Ovary (tissue), 9 donors: ENCODE measurements around the gene SFN. TPM values are rescaled to one million over a fixed set of nuclear protein-coding genes. Genes with fewer than 3 reads are reported as not detected.
"Not testable (repeated sequence)": the region's sequence is repeated elsewhere in the genome, so short reads cannot be mapped to it uniquely, and the experiment has no call there.

ENCODE experiments used
- DNase-seq, 5 donors: peaks; one replicate each; pipeline ENCODE4 v3.0.0-alpha.2; 2019 to 2020
- H3K27ac ChIP-seq, 2 donors: fragments of 200-600 bp; one replicate each; pipeline versions ENCODE4 v1.5.1 to v1.8.0; 2019 to 2022
- H3K27me3 ChIP-seq: fragments of 200-600 bp; one replicate; pipeline ENCODE4 v1.8.0; 2022
- H3K36me3 ChIP-seq: fragments of 200-600 bp; sonication (generic); one replicate; pipeline ENCODE4 v1.5.1; 2019
- H3K4me1 ChIP-seq: one replicate; pipeline ENCODE4 v1.8.1; 2013; ENCODE audit warnings: mild to moderate bottlenecking, moderate library complexity; ENCODE audit not compliant: insufficient read depth
- H3K4me3 ChIP-seq: fragments of 200-600 bp; sonication (generic); one replicate; pipeline ENCODE4 v1.5.1; 2017
- H3K9me3 ChIP-seq, 2 donors: fragments of 200-600 bp in 1 of 2; sonication (generic) in 1 of 2; one replicate each; pipeline versions ENCODE4 v1.5.1 to v1.8.1; 2013 to 2019; ENCODE audit warnings: mild to moderate bottlenecking in 1 of 2, moderate library complexity in 1 of 2
- EP300 ChIP-seq: sonication (generic); formaldehyde crosslinking; IDR thresholded peaks from one replicate; pipeline ENCODE4 v1.6.1; 2017; ENCODE audit warnings: antibody characterized with exemption
- POLR2A ChIP-seq: fragments of 450-650 bp; IDR thresholded peaks from one replicate; pipeline ENCODE4 v1.6.1; 2017; ENCODE audit warnings: antibody characterized with exemption, mild to moderate bottlenecking, moderate library complexity
- WGBS, 3 donors: extraction: QIAGEN DNeasy Blood & Tissue Kit in 1 of 3; methylation state at CpG; one replicate each; pipeline versions ENCODE4 v1.1.5 to v1.1.7; 2013 to 2017; 5-methylcytosine and 5-hydroxymethylcytosine counted together
- intact Hi-C, 4 donors: fragments of 100-400 bp; cut with DNase I; formaldehyde crosslinking; loops; one replicate each; pipeline versions ENCODE4 v1.11.0 to v1.15.1; 2022 to 2023
- polyA plus RNA-seq, 2 donors: library from polyadenylated mRNA; stranded (reverse); fragments of 200-250 nt in 1 of 2; fragments of 350-450 nt in 1 of 2; fragmentation: Illumina TruSeq in 1 of 2; extraction: RNeasy Lipid Tissue Mini Kit (QIAGEN cat#74804) in 1 of 2; gene quantifications; one replicate each; pipeline ENCODE4 v1.2.3, GENCODE V29; 2013 to 2014
- total RNA-seq, 7 donors: library from RNA; depleted of rRNA in 2 of 7; stranded (reverse); fragments of >200 nt in 2 of 7; fragmentation: NEBNext Ultra II Directional in 3 of 7; extraction: Animal tissue kit (Norgen Biotek cat#: 25700) in 3 of 7; gene quantifications; one replicate each; pipeline versions ENCODE4 v1.1.0 to v1.2.4, GENCODE V29; 2016 to 2023
- TF ChIP-seq, protein P1 (sequence below), 3 donors: fragments of 450-650 bp in 2 of 3; fragments of 200-600 bp in 1 of 3; IDR thresholded peaks; one replicate each; pipeline versions ENCODE4 v1.5.1 to v1.8.0; 2016 to 2022; ENCODE audit warnings: antibody characterized with exemption in 3 of 3, mild to moderate bottlenecking in 1 of 3
- donor health status: DM: no; HTN: no; CAD: no; lungs with moderate emphysema.
- donor health status: DM: no; HTN: no; CAD: no.
- donor health status: Bipolar disorder and iron deficiency.
- donor health status: DM: yes; HTN: yes; CAD: no.
- donor health status: DM: no; HTN: no; CAD: no.
- donor health status: DM: yes; HTN: yes; CAD: no.

The SFN gene
- total and polyA plus RNA-seq, 9 donors = 0.17 to 0.80 (median 0.37) TPM; not detected in 3

DNA sequence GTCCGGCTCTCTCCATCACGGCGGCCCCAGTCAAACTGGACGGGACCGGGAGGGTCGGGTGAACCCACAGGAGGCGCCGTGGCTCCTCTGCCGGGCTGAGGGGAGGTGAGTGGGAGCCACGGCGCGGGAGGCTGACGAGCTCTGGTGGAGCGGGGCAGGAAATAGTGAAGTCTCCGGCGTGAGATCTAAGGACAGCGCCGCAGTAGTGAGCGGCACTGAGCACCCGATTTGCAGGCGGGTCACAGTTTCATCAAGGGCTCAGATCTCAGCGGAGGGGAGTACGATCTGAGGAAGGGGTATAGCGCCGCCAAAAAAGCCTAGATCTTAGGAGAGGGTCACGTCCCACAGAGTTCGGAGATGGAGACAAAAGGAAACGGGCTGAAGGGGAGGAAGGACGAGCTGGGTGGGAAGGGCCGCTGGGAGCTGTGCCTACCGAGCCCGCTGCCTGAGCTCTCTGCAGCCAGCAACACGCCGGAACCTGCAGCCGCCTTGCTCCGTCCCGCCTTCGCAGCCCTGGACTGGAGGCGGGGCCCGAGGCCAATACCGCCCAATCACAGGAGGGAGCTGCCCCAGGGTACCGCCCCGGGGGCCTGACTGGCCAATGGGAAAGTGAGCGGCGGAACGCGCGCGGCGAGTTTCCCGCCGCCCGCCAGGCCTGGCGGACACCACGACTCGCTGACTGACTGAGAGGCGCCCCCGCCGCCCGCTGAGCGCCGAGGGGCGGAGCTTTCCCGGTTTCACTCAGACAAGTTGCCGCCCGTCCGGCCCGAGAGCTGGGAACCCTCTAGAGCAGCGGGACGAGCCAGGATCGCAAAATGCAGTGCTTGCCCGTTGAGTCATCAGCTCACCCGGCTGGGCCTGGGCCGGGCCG, 1.9 kb downstream of the SFN start:
- intact Hi-C loops = no loop called here
- peaks cover 6% of the 10 kb centered on the region for H3K4me1 ChIP-seq
- H3K27me3 ChIP-seq = no peaks in the 10 kb centered on the region
- peak overlapping the region; percentile 54 for H3K4me3 ChIP-seq
- no peaks in the 10 kb centered on the region for H3K9me3 ChIP-seq
- WGBS, 3 donors = 0 to 1% (median 0%) methylated on average over 70 to 75 of the region's 75 CpGs
- H3K27ac ChIP-seq = peak overlapping the region; percentile 73 to 93
- TF ChIP-seq EP300 = no peak
- TF ChIP-seq, protein P1, sequence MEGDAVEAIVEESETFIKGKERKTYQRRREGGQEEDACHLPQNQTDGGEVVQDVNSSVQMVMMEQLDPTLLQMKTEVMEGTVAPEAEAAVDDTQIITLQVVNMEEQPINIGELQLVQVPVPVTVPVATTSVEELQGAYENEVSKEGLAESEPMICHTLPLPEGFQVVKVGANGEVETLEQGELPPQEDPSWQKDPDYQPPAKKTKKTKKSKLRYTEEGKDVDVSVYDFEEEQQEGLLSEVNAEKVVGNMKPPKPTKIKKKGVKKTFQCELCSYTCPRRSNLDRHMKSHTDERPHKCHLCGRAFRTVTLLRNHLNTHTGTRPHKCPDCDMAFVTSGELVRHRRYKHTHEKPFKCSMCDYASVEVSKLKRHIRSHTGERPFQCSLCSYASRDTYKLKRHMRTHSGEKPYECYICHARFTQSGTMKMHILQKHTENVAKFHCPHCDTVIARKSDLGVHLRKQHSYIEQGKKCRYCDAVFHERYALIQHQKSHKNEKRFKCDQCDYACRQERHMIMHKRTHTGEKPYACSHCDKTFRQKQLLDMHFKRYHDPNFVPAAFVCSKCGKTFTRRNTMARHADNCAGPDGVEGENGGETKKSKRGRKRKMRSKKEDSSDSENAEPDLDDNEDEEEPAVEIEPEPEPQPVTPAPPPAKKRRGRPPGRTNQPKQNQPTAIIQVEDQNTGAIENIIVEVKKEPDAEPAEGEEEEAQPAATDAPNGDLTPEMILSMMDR (IDR thresholded peaks at IDR 0.05) = peak in 1 of 3 donors; percentile 18
- TF ChIP-seq POLR2A = peak; percentile 51
- peak; percentile 96 to 99 (median 98) for DNase-seq
- H3K36me3 ChIP-seq = no peaks in the 10 kb centered on the region

DNA sequence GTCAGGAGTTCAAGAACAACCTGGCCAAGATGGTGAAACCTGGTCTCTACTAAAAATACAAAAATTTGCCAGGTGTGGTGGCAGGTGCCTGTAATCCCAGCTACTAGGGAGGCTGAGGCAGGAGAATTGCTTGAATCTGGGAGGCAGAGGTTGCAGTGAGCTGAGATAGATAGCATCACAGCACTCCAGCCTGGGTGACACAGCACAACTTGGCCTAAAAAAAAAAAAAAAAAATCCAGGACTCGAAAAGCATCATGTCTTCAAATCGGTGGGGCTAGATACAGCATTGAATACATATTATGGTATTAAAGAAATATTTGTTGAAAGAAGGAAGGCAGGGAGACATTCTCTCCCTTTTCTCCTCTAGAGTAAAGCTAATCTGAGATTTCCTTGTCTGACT, 10.1 kb downstream of the SFN start:
- not testable (repeated sequence) for H3K27ac ChIP-seq, H3K9me3 ChIP-seq, H3K4me3 ChIP-seq, H3K27me3 ChIP-seq, H3K36me3 ChIP-seq, DNase-seq, H3K4me1 ChIP-seq
- intact Hi-C loops = loop anchor here in 2 of 4 donors (10.0 kb wide), 2 partner anchors 48 to 278 kb away; partner anchors contain the start of gene ZDHHC18 (in 1 of the 2)
- 47 to 63% (median 50%) methylated on average over 2 of the region's 2 CpGs for WGBS, 3 donors

DNA sequence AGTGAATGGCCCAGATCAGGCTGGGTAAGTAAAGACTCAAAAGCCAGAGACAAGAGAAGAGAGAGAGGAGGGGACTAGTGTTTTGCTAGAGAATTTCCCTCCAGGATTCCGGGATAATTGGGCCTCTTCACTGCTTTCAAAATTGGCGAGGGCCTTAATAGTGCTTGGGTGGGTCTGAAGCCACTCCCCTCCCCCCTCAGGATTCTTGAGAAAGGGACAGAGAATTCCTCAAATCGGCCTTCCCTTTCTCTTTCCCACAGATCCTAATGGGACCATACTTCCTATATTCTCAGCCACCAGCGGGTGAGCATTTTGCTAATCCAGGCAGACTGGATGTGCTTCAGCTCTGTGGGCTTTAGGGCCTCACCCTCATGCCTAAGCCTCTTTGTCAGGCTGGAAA, 11.9 kb downstream of the SFN start:
- intact Hi-C loops = loop anchor here in 3 of 4 donors (5.0 to 10.0 kb wide), 5 partner anchors 50 to 280 kb away; partner anchors contain the start of gene ZDHHC18 (in 1 of the 3)
- whole genome bisulfite sequencing, 3 donors = 64 to 70% (median 66%) methylated on average over 4 of the region's 4 CpGs
- no peaks in the 10 kb centered on the region for H3K36me3 ChIP-seq
- TF ChIP-seq EP300 = no peak
- TF ChIP-seq, protein P1 (IDR thresholded peaks at IDR 0.05) = no peak
- no peak overlapping the region for H3K4me3 ChIP-seq
- H3K4me1 ChIP-seq = no peaks in the 10 kb centered on the region
- no peak for DNase-seq
- no peak overlapping the region for H3K27ac ChIP-seq
- no peaks in the 10 kb centered on the region for H3K9me3 ChIP-seq
- no peaks in the 10 kb centered on the region for H3K27me3 ChIP-seq

- intact Hi-C loops = loop anchor here in 3 of 4 donors (5.0 to 10.0 kb wide), 5 partner anchors 53 to 283 kb away; partner anchors contain the start of gene ZDHHC18 (in 1 of the 3)
- H3K4me3 ChIP-seq = no peak overlapping the region
- no peak for DNase-seq
- no peaks in the 10 kb centered on the region for H3K9me3 ChIP-seq
- TF ChIP-seq, protein P1 (IDR thresholded peaks at IDR 0.05) = no peak
- TF ChIP-seq POLR2A (no peak), EP300 (no peak)
- no peaks in the 10 kb centered on the region for H3K36me3 ChIP-seq
- WGBS, 3 donors = 82 to 88% (median 82%) methylated on average over 2 of the region's 2 CpGs
- H3K4me1 ChIP-seq = no peaks in the 10 kb centered on the region
- no peaks in the 10 kb centered on the region for H3K27me3 ChIP-seq
- H3K27ac ChIP-seq = no peak overlapping the region
Observed at GRCh38 chr1:26877326-26877725, 14.4 kb downstream of the SFN start.

DNA sequence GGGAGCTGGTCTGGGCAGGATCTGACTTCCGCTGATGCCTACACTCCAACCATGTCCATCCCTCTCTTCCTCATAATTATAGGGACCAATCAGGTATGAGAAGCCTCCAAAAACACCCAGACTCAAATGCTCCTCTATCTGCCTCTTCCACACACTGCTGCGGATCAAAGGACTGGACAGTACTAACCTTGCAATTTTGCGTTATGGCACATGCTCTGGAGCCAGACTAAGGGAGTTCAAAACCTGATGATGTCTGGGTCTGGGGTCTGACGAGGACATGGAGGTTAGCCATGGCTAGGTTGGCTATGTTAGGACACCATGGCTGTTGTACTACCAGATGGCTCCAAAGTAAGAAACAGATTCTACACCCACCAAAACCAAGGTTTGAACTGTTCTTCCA, 16.8 kb downstream of the SFN start:
- WGBS, 3 donors = 82 to 89% (median 88%) methylated on average over 4 of the region's 4 CpGs
- H3K4me3 ChIP-seq = no peak overlapping the region
- H3K27ac ChIP-seq = no peak overlapping the region
- no peak for DNase-seq
- intact Hi-C loops = loop anchor here in 3 of 4 donors (5.0 to 10.0 kb wide), 5 partner anchors 55 to 285 kb away; partner anchors contain the start of gene ZDHHC18 (in 1 of the 3)
- no peaks in the 10 kb centered on the region for H3K36me3 ChIP-seq
- H3K9me3 ChIP-seq = no peaks in the 10 kb centered on the region
- H3K27me3 ChIP-seq = no peaks in the 10 kb centered on the region
- no peaks in the 10 kb centered on the region for H3K4me1 ChIP-seq
- no peak for TF ChIP-seq POLR2A
- TF ChIP-seq, protein P1 (IDR thresholded peaks at IDR 0.05) = no peak
- no peak for TF ChIP-seq EP300

- H3K36me3 ChIP-seq, intact Hi-C loops, H3K4me1 ChIP-seq, H3K4me3 ChIP-seq, H3K27ac ChIP-seq, H3K9me3 ChIP-seq, DNase-seq, H3K27me3 ChIP-seq: not testable (repeated sequence)
- 50 to 65% (median 61%) methylated on average over 6 of the region's 6 CpGs for WGBS, 3 donors
Observed at GRCh38 chr1:26881611-26882010, 18.7 kb downstream of the SFN start.
